GM19240 (cell line): Measurements from ENCODE around the gene GOLGA6L10.
"Not testable (repeated sequence)": the region's sequence is repeated elsewhere in the genome, so short reads cannot be mapped to it uniquely, and the experiment has no call there.

ENCODE experiments used
- DNase-seq: peaks from one replicate; pipeline ENCODE4 v3.0.0; 2011; ENCODE audit warnings: low spot score; ENCODE audit not compliant: insufficient read length

Gene GOLGA6L10

DNA sequence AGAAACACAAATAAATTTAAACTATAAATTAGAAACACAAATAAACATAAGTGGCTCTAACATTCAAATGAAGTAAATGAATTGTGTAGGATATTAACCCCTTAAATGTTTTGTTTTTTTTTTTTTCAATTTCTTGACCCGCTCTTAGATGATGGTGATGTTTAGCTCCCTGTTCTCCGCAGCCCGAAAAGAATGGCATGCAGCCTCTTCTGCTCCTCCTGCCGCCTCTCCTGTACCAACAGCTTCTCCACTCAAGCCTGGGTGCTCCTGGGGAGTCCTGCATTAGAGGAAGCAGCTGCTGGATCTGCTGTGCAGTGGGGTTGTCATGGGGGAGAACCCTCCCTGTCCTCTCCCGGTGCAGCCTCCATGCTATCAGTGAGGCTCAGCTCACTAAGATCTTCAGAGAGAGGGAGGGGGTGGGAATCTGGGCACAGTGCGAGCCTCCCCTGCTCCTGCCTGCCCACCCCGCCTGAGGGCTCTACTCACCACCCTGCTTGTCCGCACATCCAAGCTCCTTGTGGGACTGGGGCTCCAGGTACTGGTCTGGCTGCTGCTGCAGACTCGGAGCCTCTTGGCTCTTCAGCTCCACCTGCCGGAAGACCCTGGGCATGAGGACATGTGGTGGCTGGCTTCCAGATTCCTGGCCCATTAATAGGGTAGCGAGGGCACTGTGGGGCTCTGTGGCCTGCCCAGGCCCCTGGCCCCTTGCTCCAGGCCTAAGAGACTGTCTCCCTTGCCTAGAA lies 6.5 kb downstream of the GOLGA6L10 start:
- DNase-seq = not testable (repeated sequence)

DNA sequence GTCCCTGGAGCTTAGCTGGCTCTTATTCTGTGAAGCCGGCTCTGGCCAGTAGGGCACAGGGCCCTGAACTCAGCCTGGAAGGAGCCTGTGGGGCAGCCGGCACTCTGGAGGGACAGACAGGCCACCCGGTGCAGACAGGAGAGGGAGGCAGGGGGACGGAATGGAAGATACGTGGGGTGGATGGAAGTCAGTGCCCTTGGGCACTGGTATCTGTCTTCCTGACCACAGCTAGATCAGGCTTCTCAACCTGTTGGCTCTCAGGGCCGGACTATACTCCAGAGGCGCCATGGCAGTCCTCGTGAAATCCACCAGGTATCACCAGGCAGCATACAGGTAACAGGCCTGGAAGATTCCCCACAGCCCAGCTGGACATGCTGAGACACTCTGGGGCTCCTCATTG lies 10.7 kb downstream of the GOLGA6L10 start:
- not testable (repeated sequence) for DNase-seq

DNA sequence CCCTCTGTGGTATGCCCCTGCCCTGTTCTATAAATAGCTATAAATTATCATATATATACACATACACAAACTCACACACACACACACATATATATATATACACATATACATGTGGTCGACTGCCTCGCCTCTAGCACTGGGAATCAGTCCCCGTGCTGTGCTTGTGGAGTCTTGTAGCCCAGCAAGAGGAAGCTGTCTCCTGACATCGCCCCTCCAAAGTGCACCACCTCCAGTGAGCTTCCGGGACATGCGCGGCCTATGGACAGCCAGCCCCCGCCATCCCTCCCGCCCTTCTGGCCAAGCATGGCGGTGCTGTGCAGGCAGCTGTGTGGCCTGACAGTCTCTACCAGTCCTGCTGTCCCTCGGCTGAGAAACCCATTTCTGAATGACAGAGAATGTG lies 11.2 kb downstream of the GOLGA6L10 start:
- DNase-seq = not testable (repeated sequence)

DNA sequence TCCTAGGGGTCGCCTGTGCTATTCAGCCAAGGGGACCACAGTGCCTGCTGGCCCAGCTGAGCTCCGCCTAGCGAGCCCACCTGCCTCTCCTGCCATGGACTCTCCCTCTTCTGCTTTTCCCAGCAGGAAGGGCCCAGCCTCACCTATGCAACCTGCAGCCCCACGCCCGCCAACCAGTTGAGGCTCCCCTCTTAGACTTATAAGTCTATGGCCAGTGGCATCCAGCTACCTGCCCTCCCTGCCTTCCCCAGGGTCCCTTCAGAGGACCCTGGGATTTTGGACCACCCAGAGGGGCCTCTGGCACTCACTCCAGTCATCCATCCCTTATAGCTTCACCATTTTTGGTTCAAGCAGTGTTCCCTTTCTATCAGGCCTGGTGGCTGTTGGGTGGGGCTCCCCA lies 12.2 kb downstream of the GOLGA6L10 start:
- not testable (repeated sequence) for DNase-seq

DNA sequence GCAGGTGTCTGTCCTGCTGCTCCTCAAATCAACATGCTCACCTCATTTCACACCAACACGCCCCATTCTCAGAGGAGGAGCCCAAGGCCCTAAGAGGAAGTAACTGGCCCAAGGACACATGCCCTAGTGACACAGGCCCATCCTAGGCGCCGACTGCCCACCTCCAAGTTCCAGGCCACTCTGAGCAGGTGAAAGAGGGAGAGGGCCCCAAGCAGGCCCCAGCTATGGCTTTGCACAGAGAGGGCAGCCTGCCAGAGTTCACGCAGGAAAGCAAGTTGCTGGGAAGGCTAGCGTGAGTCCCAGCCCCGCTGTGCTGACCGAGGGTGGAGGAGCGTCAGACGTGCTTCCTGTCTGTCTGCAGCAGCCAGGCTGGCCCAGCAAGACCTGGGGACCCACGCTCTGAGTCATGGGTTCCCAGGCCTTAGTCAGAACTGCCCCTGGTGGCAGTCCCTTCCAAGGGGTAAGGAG lies 13.1 kb downstream of the GOLGA6L10 start:
- not testable (repeated sequence) for DNase-seq

DNA sequence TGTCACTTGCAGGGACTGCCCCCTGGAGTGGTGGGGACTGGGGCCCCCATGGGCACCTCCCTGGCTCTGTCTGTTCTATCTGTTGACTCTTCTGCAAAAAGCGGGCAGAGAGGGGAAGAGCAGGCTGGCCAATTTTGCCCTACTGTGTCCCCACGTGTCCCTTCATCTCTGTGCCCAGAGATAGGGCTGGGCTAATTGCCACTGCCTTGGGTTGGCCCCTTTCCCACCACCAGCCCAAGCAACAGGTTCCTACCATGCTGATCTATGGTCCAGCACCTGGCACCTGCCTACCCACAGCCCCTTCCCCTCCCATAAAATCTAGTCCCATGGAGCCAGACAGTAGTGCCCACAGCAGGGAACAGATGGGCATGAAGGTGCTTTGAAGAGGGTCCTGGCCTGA lies 14.3 kb downstream of the GOLGA6L10 start:
- not testable (repeated sequence) for DNase-seq

DNA sequence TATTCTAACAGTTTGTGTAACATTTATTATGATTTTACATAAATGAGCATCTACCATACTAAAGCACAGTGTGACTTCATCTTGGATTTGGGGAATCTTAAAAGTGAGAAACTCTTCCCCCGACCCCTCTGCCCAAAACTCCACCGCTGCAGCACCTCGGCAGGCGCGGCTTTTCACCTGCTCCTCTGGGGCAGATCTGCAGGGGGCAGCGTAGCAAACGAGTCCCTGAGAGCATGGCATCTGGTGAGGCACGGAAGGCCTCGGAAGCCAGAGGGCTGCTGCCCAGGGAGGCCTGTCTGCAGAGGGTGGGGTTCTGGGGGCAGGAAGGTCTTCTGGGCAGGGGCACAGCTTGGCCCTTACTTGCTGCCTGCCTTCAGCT lies 14.7 kb downstream of the GOLGA6L10 start:
- DNase-seq = not testable (repeated sequence)

DNA sequence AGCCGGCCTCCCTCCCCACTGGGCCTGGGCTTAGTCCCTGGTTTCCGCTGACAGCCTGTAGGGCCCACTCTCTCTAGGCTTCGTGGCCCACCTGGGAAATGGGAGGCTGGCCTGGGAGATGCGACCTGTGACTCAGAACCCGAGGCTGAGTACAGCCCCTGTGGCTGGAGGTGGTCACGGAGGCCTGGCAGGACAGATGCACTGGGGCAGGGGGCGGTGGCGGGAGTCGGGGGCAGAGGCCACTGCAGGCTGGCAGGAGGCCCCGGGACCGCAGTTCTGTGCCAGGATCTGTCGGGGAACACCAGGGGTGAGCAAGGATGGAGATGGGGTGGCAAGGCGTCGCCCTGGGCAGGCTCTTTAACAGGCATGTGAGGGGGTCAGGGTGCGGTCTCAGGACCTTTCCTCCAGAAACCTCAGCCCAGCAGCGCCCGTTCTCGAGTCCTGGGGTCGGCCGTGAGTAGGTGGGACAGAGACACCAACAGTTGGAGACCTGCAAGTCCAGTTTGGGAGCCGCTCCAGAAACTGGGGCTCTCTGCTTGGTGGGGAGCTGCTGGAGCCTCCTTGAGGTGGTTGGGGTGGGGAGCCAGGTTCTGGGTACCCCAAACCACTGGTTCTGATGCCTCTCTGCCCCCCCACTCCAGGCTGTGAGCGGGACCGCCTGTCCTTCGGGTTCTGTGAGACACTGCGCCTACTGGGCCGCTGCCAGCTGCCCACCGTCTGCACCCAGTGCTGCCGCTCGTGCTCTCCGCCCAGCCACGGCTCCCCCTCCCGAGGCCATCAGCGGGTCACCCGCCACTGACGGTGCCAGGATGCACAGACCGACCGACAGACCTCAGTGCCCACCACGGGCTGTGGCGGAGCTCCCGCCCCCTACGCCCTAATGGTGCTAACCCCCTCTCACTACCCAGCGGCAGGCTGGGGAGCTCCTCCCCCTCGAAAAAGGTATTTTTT lies 15.4 kb downstream of the GOLGA6L10 start:
- DNase-seq = not testable (repeated sequence)

DNA sequence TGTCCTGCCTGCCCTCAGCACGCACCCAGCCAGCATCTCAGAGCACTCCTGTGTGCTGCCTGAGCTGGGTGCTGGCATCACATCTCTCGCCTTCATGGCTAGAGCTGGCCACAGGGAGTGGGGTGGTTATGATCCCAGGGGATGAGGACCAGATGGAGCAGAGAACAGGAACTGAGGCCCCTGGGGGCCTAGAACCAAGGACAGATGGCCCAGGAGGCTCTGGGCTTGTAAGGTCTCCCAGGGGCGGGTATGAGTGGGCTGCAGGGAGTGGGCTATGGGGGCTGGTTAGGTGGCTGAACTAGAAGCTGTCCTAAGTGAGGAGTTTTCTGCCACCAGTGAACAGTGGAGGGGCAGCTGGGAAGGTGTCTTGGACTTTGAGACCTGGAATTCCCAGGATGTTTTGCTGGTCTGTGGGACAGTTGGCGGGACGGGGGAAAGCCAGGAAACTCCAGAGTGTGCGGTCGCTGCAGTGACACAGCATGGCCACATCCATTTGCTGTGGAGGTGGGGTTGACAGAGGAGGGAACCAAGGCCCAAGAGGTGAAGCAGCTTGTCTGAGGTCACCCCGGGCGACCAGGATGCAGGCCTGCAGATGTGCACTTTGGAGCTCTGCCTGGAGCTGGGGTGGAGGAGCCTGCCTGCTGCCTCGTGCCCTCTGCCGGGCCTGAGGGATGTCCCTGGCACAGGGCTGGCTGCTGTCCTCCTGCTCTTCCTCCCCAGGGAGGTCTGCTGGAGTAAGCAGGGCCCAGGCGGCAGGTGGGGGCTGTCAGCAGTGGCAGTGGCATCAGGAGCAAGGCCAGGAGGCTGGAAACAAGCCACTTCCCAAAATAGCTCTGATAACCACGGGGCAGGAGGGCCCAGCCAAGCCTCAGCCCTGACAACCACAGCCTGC lies 16.3 kb downstream of the GOLGA6L10 start:
- DNase-seq = not testable (repeated sequence)

DNA sequence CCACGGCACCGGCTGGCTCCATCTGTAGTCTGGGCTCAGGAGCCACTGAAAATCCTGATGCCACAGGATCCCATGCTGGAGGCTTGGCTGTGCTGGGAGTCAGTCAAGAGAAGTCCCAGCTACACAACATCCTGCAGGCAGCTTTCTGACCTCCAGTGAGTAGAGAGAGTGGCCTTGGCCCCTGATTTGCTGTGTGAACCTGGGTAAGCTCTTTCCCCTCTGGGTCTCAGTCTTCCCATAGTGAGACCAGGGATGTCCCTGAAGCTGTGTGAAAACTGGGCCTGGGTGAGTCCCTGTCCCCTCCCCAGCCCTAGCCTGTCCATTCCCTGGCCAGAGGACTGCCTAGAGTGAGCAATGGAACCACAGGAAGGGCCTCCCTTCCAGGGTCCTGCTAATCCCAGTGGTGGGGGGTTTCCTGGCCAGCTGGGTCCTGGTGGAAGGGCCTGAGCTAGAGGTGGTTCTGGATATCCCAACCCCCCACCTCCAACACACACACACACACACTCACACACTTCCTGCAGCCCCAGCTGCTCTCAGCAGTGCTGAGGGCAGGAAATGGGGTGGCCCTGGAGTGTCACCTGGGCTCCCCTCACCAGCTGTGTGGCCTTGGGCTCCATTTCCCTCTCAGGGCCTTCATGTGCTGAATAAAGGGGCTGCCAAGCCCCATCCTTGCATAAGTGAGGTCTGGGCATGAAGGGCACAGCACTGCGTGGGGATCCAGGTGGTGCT lies 17.5 kb downstream of the GOLGA6L10 start:
- not testable (repeated sequence) for DNase-seq

DNA sequence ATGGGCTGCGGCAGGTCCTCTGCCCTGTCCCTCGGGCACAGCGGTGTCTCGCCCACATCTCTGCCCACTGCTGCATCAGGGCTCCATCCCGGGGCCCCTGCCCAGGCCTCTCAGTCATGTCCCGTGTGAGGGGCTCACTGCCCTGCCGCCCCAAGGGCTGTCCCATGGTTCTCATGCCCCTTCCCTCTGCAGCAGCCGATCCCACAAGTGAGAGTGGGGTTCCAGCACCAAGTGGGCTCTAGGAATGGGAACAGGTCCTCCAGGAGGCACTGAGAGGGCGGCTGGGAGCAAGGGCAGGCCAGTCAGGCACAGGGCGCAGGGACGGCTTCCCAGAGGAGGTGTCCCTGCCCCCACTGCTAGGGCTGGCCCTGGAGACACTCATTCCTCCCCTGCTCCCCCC lies 18.4 kb downstream of the GOLGA6L10 start:
- DNase-seq = not testable (repeated sequence)

DNA sequence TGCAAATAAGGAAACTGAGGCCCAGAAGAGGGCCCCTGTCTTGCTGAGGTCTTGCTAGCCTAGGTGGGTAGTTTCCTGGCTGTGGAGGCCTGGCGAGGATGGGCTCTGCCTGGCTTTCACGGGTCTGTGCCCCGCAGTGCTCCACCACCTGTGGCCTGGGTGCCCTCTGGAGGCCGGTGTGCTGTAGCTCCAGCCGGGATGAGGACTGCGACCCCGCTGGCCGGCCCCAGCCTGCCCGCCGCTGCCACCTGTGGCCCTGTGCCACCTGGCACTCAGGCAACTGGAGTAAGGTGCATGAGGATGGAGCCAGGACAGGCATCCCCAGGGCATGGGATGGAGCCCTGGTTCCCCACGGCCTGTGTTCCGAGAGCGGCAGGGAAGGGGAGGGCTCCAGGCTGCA lies 20.2 kb downstream of the GOLGA6L10 start:
- not testable (repeated sequence) for DNase-seq

DNA sequence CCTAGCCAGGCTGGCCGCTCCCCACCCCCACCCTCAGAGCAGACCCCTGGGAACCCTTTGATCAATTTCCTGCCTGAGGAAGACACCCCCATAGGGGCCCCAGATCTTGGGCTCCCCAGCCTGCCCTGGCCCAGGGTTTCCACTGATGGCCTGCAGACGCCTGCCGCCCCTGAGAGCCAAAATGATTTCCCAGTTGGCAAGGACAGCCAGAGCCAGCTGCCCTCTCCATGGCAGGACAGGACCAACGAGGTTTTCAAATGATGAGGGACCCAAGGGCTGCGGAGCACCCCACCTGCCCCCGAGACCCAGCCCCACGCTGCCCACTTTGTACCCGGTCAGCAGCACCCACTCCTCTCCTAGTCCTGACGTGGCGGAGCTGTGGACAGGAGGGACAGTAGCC lies 21.9 kb downstream of the GOLGA6L10 start:
- DNase-seq = not testable (repeated sequence)

DNA sequence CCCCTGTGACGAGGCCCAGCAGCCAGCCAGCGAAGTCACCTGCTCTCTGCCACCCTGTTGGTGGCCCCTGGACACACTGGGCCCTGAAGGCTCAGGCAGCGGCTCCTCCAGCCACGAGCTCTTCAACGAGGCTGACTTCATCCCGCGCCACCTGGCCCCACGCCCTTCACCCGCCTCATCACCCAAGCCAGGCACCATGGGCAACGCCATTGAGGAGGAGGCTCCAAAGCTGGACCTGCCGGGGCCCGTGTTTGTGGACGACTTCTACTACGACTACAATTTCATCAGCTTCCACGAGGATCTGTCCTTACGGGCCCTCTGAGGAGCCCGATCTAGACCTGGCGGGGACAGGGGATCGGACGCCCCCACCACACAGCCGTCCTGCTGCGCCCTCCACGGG lies 22.4 kb downstream of the GOLGA6L10 start:
- DNase-seq = not testable (repeated sequence)

DNA sequence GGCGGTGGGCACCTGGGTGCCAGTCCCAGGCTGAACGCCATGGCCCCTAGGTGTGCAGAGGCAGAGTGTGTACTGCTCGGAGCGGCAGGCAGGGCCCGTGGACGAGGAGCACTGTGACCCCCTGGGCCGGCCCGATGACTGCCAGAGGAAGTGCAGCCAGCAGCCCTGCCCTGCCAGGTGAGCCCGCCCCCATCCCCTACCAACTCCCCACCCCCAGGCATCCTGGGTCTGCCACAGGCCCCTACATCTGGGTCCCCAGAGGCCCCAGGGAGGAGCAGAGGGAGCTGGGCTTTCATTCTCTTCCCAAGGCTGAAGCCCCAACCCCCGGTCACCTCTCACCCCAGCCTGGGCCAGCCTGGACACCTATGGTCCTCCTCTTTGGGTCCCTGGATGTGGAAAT lies 23.6 kb downstream of the GOLGA6L10 start:
- not testable (repeated sequence) for DNase-seq

DNA sequence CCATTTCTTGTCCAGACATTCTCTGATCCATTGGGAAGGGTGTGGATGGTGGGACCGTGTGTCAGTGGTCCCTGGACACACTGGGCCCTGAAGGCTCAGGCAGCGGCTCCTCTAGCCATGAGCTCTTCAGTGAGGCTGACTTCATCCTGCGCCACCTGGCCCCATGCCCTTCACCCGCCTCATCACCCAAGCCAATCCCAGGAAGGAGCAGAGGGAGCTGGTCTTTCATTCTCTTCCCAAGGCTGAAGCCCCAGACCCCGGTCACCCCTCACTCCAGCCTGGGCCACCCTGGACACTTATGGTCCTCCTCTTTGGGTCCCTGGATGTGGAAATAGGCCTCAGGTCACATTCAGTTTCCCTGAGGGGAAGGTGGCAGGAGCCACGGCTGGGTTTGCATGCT lies 24.4 kb downstream of the GOLGA6L10 start:
- not testable (repeated sequence) for DNase-seq

DNA sequence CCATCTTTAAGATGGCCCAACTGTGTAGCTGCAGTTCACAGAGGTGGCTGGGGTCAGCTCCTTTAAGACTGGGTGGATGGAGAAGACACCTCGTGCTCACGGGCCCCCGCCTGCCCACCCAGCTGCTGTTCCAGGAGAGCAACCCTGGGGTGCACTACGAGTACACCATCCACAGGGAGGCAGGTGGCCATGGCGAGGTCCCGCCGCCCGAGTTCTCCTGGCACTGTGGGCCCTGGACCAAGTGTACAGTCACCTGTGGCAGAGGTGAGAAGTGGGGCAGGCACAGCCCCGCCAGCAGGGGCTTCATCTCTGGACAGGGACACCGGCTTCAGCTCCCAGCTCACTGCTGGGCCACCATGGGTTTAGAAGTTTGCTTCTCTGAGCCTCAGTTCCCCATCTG lies 26.8 kb downstream of the GOLGA6L10 start:
- DNase-seq = not testable (repeated sequence)

DNA sequence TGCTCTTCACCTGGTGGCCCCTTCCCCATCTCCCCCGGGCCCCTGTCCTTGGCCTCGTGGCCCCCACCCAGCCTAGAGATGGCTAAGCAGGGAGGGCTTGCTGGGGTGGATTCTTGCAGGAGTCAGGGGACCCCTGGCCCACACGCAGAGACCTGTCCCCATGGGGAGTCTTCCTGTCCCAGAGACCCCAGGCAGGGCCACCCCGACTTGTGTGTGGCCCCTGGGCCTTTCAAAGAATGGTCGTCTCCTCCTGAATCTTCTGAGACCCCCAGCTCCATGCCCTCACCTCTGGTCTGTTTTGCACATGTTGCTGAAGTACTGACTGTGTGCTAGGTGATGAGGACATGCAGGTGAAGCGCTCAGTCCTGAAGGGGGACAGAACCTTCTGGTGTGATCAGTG lies 28.4 kb downstream of the GOLGA6L10 start:
- not testable (repeated sequence) for DNase-seq

DNA sequence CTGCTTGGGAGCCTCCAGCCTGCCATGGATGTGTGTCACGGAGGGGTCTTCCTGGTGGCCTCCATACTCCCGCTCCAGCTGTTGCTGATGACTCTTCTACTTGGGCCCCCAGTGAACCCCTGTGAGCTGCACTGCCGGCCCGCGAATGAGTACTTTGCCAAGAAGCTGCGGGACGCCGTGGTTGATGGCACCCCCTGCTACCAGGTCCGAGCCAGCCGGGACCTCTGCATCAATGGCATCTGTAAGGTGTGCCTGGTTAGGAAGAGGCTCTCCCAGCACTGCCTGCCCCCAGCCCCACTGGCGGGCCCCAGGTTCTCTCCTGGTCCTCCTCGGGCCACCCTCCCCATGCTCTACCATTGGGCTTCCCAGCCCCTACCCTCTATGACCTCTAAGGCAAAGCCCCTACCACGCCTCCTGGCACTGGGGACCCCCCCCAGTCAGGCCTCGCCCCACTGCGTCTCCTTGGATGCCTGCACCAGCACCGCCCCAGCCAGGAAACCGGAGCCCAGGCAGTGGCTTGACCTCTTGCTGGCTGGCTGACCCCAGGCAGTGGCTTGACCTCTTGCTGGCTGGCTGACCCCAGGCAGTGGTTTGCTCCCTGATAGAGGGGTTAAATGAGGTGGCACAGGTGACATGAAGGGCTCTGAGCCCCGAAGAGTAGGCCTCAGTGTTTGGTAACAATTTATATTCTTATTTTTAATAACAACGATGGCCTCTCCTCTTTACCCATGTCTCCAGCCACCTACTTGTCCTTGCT lies 29.6 kb downstream of the GOLGA6L10 start:
- DNase-seq = not testable (repeated sequence)

DNA sequence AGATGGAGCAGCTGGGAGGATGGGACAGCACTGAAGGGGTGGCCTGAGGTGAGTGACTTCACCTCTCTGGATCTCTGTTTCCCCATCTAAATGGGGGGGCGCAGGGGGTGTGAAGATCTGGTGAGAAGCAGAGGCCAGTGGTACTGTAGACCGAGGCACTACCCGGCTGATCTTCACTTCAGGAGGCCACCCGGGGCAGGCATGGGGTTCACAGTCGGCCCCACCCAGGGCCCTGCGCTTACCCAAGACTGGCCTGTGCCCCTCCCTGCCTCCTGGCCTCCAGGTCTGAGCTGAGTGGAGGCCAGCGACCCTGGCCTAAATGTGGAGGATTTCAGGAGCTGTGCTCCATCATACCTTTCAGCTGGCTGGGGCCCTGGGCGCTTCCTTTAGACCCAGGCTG lies 31.0 kb downstream of the GOLGA6L10 start:
- not testable (repeated sequence) for DNase-seq
